ENCODE results near the gene IMPACT.

GRCh38 chr18:24408496-24408895 is 18.0 kb upstream of the IMPACT start:
- TF ChIP-seq, protein P1, sequence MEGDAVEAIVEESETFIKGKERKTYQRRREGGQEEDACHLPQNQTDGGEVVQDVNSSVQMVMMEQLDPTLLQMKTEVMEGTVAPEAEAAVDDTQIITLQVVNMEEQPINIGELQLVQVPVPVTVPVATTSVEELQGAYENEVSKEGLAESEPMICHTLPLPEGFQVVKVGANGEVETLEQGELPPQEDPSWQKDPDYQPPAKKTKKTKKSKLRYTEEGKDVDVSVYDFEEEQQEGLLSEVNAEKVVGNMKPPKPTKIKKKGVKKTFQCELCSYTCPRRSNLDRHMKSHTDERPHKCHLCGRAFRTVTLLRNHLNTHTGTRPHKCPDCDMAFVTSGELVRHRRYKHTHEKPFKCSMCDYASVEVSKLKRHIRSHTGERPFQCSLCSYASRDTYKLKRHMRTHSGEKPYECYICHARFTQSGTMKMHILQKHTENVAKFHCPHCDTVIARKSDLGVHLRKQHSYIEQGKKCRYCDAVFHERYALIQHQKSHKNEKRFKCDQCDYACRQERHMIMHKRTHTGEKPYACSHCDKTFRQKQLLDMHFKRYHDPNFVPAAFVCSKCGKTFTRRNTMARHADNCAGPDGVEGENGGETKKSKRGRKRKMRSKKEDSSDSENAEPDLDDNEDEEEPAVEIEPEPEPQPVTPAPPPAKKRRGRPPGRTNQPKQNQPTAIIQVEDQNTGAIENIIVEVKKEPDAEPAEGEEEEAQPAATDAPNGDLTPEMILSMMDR (conservative IDR thresholded peaks at IDR 0.05), result no peak
- no peak for TF ChIP-seq EZH2 (IDR thresholded peaks at IDR 0.05; ENCODE audit: low read depth)
